A549 treated with DMSO at 1 μM for 4 hours (cell line): Measurements from ENCODE around the gene PLCH2. TPM values are rescaled to one million over a fixed set of nuclear protein-coding genes. Genes with fewer than 3 reads are reported as not detected.

Source experiments
- total RNA-seq: library from RNA; stranded (reverse); fragments of 200-300 nt; extraction: Qiagen RNA extraction; gene quantifications from 5 replicates; pipeline ENCODE4 v1.2.3, GENCODE V29; 2022; ENCODE audit warnings: low read depth

Gene PLCH2, protein sequence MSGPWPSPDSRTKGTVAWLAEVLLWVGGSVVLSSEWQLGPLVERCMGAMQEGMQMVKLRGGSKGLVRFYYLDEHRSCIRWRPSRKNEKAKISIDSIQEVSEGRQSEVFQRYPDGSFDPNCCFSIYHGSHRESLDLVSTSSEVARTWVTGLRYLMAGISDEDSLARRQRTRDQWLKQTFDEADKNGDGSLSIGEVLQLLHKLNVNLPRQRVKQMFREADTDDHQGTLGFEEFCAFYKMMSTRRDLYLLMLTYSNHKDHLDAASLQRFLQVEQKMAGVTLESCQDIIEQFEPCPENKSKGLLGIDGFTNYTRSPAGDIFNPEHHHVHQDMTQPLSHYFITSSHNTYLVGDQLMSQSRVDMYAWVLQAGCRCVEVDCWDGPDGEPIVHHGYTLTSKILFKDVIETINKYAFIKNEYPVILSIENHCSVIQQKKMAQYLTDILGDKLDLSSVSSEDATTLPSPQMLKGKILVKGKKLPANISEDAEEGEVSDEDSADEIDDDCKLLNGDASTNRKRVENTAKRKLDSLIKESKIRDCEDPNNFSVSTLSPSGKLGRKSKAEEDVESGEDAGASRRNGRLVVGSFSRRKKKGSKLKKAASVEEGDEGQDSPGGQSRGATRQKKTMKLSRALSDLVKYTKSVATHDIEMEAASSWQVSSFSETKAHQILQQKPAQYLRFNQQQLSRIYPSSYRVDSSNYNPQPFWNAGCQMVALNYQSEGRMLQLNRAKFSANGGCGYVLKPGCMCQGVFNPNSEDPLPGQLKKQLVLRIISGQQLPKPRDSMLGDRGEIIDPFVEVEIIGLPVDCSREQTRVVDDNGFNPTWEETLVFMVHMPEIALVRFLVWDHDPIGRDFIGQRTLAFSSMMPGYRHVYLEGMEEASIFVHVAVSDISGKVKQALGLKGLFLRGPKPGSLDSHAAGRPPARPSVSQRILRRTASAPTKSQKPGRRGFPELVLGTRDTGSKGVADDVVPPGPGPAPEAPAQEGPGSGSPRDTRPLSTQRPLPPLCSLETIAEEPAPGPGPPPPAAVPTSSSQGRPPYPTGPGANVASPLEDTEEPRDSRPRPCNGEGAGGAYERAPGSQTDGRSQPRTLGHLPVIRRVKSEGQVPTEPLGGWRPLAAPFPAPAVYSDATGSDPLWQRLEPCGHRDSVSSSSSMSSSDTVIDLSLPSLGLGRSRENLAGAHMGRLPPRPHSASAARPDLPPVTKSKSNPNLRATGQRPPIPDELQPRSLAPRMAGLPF (N-terminal part only)
- 0.12 to 0.36 TPM (median 0.32 TPM) in 5 replicates for total RNA-seq

DNA sequence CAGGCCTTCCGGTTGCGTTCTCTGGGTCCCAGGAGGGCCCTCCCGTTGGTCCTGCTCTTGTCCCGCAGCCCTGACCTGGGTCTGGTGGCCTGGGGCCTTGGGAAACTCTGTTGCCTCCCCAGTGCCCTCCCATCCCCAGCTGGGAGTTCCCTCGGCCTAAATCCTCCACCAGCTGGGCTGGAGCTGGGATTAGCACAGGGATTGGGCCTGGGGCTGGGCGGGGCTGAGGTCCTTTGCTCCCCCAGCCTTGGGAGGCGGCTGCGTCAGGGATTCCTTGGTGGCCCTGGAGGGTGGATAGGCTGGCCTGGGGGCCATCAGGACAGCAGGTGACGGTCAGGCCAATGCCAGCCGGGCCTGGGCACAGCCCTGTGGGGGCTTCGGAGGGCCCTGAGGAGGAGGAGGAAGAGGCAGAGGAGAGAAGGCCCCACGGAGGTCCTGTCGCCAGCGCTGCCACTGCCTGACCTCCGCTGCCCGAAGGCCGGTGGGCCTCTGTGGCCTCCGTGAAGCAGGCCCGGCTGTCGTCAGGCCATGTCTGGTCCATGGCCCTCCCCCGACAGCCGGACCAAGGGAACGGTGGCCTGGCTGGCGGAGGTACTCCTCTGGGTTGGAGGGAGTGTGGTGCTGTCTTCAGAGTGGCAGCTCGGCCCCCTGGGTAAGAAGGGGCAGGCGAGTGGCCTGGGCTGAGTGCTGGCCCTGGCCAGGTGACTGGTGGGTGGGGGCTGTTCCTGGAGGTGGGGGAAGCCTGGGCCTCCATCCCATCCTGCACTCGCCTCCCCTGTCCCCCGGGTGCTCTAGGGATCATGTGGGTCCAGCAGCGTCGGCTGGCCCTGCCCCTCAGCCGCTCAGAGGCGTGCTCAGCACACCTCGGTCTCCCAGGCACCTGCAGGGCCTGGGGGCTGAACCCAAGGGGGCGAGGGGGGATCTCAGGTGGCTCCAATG, at the start of gene PLCH2:
PLCH2 (plus strand) TSS at position 229 of the 939 bp plus-strand sequence; CDS start at position 529, 300 bp downstream.

DNA sequence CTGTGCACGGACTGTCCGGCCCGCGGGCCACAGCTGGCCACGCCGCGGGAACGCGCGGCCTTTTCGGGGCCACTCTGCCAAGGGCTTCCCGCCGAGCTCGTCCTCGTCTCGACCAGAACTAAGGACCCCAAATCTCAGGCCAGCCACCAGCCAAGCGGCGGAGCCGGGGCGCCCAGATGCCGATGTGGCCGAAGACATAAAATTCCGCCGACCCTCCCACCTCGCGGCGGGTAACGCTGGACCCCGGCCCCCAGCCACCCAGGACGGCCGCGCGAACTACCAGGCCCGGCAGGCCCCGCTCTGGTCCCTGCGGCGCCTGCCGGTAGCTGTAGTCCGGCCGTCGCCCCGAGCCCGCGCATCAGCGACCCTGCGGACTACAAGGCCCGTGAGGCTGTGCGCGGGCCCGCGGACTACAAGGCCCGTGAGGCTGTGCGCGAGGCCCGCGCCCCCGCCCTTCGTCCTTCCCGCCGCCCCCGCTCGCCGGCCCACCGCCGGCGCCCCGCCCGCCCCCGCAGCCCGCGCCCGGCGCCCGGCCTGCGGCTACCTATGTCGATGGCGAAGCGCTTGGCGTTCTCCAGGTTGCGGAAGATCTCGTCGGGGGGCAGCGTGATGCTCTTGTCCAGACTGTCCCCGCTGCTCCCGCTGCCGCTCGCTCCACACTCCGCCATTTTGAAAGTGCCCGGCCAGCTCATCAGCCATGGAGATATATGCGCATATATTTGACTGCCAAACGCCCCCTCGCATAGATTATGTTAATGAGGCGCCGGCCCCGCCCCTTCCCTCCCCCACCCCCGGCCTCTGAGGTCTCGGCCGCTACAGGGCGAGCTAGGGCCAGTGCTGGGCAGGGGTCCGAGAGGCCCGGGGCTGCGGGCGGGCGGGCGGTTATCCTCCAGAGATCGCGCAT, 50.1 kb downstream of the PLCH2 start, which contains the start of gene PANK4:
PANK4 (minus strand) TSS at position 677 of the 904 bp plus-strand sequence; CDS start at position 668, 9 bp downstream.

DNA sequence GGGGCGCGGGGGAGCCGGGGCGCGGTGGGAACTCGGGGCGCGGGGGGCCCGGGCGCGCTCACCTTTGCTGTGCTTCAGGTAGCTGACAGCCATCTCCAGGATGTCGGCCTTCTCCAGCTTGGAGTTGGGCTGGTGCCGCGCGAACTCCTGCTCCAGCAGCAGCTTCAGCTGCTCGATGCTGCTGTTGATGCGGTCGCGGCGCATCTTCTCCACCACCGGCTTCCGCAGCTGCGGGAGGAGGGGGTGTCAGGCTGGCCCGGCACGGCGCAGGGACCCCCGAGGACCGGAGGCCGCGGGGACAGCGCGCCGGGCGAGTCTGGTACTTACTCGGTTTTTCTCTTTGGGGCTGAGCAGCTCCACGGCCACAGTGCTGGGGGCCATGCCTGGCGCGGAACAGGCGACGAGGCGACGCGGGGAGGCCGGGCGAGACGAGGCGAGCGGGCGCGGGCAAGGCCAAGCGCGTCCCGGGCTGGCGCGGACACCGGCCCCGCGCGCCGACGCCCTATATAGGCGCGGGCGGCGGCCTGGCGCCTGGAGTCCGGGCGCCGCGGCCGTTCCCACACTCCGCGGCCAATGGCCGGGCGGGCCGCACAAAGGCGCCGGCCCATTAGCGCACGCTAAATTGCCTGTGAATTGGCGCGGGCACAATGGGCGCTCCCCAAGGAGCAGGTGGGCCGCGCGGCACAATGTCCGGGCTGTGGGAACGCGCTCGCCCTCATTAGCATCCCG, 53.9 kb downstream of the PLCH2 start, which contains the start of gene HES5:
HES5 (minus strand) TSS at position 480 of the 729 bp plus-strand sequence; CDS start at position 381, 99 bp downstream.

Other genes starting within 250 kb of the PLCH2 start
- gene SKI, start 248.0 kb upstream of the PLCH2 start, total RNA-seq = 19.8 to 26.8 TPM (median 24.1 TPM) in 5 replicates
- 5.8 to 7.9 TPM (median 6.4 TPM) in 5 replicates for gene MORN1, start 84.7 kb upstream of the PLCH2 start, total RNA-seq
- gene RER1, start 84.4 kb upstream of the PLCH2 start, total RNA-seq = 86.2 to 129 TPM (median 125 TPM) in 5 replicates
- 19.2 to 23.7 TPM (median 23.0 TPM) in 5 replicates for gene PEX10, start 63.7 kb upstream of the PLCH2 start, total RNA-seq
- 8.4 to 12.8 TPM (median 9.9 TPM) in 5 replicates for gene PANK4, start 50.3 kb downstream of the PLCH2 start, total RNA-seq
- not detected in 5 replicates for gene HES5, start 54.0 kb downstream of the PLCH2 start, total RNA-seq
- gene TNFRSF14, start 80.1 kb downstream of the PLCH2 start, total RNA-seq = 0.07 to 0.21 TPM (median 0.21 TPM) in 5 replicates
- 17.9 to 22.7 TPM (median 19.4 TPM) in 5 replicates for gene PRXL2B, start 110.5 kb downstream of the PLCH2 start, total RNA-seq
- gene MMEL1, start 156.7 kb downstream of the PLCH2 start, total RNA-seq = 0.24 to 0.37 TPM in 2 of 5 replicates, not detected in the others